NCI-H2029 (cell line): ENCODE results near the gene CCNJ.
A peak's percentile ranks its signal among the peaks of the same experiment; 100 is the strongest.
"Not testable (repeated sequence)": the region's sequence is repeated elsewhere in the genome, so short reads cannot be mapped to it uniquely, and the experiment has no call there.

ENCODE experiments used
- DNase-seq: peaks from one replicate; lab custom pipeline; 2025; lab: John Stamatoyannopoulos, UW

CCNJ gene, protein sequence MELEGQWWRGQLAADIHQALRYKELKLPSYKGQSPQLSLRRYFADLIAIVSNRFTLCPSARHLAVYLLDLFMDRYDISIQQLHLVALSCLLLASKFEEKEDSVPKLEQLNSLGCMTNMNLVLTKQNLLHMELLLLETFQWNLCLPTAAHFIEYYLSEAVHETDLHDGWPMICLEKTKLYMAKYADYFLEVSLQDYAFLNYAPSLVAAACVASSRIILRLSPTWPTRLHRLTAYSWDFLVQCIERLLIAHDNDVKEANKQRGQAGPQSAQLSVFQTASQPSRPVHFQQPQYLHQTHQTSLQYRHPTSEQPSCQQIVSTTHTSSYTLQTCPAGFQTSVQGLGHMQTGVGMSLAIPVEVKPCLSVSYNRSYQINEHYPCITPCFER

DNA sequence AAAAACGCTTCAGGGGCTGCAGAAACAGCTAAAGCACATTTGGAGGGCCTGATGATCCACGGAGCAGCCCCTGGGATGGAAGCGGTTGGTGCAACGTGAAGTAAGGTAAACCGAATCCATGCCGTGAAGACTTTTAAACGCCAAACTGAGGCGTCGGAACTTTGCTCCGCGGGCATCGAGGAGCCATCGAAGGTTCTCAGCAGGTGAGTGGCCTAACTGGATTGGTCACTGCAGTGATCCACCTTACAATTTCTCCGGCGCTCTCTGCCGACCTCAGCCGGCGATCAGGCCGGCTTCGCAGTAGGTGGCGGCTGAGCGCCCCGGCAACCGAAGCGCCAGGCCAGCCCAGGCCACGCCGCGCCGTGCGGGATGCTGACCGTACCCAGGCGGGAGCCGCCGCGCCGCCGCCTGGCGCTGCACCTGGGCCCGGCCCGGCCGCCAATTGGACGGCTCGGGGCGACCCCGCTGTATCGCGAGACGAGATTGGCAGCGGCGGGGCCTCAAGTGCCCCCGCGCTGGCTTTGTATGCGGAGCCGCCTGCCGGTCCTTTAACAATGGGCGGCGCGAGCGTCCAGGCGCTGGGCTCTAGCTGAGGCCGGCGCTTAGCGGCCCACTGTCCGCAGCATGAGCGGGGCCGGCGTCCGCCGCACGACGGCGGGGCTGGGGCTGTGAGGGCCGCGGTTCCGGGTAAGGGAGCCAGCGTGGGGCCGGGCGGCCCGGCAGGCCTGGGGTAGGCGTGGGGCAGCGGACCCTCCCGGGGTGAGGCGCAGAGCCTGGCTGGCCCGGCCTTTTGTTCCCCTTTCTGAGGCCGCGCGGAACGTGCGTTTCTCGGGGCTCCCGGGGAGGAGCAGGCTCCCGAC lies at the start of gene CCNJ:
CCNJ (plus strand) TSS at position 551 of the 860 bp plus-strand sequence. CDS start 811 bp downstream, outside the sequence.
- peak; percentile 71 for DNase-seq

DNA sequence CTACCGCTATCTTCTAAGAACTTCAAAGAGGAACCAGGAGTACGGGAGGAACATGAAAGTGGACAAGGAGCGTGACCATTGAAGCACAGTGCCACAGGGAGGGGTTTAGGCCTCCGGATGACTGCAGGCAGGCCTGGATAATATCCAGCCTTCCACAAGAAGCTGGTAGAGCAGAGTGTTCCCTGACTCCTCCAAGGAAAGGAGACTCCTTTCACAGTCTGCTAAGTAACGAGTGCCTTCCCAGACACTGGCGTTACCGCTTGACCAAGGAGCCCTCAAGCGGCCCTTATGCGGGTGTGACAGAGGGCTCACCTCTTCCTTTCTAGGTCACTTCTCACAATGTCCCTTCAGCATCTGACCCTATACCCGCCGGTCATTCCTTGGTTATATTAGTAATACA lies 49.0 kb upstream of the CCNJ start:
- DNase-seq: not testable (repeated sequence)

DNA sequence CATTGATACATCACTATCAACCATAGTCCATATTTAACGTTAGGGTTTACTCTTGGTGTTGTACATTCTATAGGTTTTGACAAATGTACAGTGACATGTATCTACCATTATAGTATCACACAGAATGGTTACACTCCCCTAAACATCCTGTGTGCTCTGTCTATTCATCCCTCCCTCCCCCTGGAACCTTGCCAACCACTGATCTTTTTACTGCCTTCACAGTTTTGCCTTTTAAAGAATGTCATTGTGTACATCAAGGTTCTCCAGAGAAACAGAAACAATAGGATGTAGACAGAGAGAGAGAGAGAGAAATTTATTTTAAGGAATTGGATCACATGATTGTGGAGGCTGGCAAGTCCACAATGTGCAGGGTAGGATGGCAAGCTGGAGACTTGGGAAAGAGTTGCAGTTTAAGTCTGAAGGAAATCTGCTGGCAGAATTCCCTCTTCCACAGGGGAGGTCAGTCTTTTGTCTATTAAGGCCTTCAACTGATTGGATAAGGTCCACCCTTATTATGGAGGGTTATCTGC lies 45.1 kb upstream of the CCNJ start:
- no peak for DNase-seq

DNA sequence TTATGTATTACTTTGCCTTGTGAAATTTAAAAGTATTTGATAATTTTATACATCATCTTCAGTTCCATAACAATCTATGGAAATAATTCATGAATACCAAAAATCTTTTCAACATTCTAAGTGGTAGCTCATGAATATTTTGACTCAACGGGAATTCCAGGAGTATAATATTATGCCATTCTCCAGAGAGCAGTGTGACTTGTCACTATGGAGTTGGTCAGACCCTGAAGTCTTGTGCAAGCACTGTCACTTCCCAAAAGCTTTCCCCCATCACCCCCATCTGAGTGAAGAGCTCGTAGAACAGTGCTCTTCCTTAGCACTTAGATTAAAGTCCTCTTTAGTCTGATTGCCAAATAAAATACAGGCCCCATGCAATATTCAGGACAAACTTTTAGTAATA lies 29.4 kb upstream of the CCNJ start:
- DNase-seq: no peak

DNA sequence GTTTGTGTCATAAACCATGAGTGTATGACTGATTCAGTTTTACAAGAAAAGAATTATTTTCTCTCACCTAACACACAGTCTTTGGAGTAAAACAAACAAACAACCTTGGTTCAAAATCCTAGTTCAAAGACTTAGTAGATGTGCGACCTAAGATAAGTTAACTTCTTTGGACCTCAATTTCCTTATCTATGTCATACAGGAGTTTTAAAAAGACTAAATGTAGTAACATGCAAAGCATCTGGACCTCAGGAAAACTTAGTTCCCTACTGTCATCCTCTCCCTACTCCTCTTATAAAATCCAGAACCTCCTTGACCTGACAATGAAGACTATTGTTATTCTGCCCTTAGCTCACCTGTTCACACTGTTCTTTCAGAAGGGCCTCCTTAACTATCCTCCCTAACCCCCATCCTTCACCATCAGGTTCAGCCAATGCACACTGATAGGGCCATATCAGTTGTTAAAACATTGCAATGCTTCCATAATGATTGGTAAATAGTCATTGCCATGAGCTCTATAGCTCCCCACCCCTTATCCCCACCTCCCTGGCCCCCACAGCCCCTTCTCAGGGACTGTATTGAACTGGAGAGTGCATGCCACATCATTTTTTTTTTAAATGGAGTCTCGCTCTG lies 28.8 kb upstream of the CCNJ start:
- DNase-seq: no peak

DNA sequence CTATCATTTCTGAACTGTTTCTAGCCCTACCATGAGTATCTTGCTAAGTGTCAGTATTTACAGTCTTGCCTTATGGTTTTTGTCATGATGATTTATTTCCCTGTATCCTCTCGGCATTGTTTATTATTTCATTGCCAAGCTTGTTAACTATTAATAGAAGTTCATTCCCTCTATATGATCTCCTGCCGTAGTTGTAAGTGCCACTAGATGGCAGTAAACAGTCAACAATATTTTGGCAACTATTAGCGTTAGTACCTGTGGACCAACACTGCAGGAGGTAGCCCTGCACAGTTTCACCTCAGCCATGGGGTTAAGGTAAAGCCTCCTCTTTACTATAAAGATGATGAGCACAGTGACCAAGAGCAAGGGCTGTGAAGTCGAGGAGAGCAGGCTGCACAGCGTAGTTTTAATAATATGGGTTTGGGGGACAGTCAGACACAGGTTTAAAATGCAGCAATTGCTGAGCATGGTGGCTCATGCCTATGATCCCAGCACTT lies 26.1 kb upstream of the CCNJ start:
- DNase-seq: peak; percentile 5

DNA sequence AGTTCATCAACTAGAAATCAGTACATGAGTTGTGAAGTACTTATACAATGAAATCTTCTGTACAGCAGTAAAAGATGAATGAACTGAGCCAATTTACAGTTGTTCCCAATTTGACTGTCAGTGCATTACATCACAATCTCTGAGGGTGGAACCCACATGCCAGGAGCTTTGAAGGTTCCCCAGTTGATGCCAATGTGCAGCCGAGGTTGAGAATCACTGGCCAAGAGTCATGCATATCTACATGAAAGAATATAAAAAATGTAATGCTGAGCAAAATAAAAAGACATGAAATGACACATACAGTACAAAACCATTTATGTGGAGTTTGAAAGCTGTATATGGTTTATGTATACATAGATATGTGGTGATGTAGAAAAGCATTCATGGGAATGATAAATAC lies 22.1 kb upstream of the CCNJ start:
- no peak for DNase-seq

- DNase-seq: no peak
Measured at GRCh38 chr10:96022739-96023138, 20.6 kb upstream of the CCNJ start.

DNA sequence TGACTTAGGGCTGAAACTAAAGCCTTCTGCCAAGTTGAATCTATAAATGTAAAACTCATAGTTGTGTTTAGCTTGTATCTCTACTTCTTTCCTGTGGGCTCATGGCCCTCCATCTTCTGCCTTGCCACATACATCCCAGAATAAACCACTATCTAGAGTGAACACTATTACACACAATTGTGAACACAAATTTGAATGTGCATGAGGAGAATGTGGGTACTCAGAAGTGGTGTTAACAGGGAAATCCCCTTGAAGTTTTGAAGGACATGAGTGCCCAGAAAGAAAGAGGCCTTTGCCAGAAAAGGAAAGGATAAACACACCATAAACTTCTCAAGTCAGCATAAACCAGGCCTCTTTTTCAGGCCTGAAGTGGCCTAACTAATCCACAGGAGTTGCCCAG lies 20.2 kb upstream of the CCNJ start:
- DNase-seq: no peak

DNA sequence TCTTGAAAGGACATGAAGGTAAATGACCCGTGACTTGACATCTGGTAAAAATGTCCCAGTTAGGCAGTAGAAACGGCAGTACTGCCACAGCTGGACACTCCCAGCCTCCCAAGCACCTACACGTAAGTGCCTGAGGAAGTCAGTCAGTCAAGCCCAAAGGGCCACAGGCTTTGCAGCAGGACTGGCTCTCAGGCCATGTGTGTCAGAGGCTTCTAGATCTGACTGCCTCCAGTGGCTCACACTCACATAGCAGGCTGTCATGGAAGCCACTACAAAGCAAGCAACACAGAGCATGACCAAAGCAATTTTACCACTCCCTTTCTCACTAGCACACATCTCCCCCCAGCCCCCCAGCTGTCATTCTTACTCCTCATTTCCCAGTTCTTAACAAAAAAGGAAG lies 17.8 kb upstream of the CCNJ start:
- DNase-seq: no peak

DNA sequence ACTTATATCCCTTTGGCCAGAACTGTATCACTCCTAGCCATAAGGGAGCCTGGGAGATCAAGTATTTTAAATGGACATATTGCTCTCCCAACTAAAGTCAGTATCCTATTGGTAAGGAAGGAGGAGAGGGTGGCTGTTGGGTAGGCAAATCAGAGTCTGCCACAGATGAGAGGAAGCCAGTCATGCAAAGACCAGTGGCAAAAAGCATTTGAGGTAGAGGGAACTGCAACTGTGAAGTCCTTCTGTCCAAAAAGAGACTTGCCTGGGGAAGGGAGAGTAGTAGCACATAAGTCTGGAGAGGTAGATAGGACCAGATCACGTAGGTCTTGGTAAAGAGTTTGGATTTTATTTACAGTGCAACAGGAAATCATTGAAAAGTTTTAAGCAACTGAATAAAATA lies 8.8 kb upstream of the CCNJ start:
- DNase-seq: no peak

GRCh38 chr10:96038476-96039387 lies 4.7 kb upstream of the CCNJ start:
- DNase-seq: no peak

GRCh38 chr10:96041146-96041545 lies 2.2 kb upstream of the CCNJ start:
- DNase-seq: no peak

DNA sequence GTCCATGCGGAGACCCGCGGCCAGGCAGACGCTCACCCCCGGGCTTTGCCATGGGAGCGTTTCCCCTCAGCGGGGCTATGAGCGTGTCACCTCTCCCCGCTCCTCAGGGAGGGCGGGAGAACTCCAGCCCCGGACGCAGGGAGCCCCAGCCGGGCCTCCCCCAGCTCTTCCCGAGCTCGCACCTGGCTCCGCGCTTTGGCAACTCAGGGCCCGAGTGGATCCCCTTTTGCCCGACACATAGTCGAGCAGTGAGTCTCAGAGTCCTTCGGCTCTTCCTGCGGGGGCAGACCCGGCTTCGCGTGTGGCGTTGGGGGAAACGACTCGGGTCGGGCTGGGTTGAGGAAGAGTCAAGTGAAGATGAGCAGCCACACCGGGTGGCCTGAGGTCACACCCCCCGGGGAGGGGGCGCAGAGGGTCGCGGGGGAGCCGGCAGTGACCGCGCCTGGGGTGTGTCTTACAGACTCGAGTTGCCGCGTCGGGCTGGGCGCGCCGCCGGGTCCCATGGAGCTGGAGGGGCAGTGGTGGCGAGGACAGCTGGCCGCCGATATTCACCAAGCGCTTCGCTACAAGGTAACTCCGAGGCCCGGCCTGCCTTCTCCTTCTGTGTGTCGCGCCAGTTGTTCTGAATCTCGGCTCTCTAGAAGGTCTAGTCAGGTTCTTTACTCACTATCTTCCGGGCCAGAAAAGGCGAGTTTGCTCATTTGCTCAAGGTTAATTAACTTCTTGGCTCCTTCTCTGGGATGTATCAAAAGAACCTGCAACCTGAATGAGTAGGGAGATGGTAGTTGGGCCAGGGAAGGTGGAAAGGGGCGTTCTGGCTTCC lies 721 bp downstream of the CCNJ start:
- no peak for DNase-seq

DNA sequence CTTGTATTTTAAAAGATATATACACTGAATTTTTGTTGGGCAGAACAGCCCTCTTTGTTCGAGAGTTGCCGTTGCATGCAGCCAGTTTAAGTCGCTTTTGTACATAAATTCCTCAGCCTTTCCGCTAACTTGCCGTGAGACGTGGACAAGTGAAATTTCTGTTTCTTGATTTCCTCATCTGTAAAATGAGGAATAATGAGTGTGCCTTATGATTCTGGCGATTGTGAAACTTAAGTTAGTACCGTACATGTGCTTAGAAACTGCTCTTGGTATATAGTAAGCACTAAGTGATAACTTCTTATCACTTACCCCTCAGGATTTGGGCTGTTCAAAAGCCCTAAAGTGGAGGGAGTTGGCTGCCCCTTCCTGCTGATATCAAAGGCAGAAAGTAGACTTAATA lies 1.4 kb downstream of the CCNJ start:
- no peak for DNase-seq

GRCh38 chr10:96046546-96046945 lies 3.2 kb downstream of the CCNJ start:
- DNase-seq: no peak

- no peak for DNase-seq
Measured at GRCh38 chr10:96047004-96047649, 3.7 kb downstream of the CCNJ start.

- DNase-seq: not testable (repeated sequence)
Measured at GRCh38 chr10:96047925-96048324, 4.5 kb downstream of the CCNJ start.

DNA sequence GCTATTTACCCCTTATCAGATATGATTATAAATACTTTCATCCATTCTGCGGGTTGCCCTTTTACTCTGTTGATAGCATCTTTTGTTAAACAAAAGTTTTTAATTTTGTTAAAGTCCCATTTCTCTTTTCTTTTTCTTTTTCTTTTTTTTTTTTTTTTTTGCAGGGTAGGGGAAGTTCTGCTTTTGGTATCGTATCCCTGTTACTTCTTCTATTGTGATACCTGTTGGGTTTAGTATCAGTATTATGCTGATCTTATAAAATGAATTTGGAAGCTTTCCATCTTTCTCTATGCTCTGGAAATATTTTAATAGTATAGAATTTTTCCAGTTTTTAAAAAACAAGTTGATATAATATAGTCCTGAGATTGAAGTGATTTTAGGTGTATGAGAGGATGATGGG lies 6.0 kb downstream of the CCNJ start:
- DNase-seq: no peak

DNA sequence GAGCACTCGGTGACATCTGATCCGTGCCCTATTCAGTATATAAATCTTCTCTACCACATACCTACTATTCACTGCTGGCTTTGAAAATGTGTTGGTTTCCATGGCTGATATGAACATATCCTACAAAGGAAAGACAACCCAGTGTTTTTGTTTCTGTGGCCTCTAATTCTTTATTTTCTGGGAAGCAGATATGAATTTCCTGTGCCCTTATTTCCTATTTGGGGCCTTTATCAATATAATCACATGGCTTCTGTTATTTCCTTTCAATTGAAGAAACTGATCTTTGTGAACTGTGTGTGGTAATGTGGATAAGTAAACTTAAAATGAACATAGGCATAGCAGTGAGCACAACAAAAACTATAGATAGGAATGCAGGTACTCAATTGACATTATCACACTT lies 10.6 kb downstream of the CCNJ start:
- DNase-seq: no peak
